ENCODE measurements around the gene SDC3.

Gene SDC3

DNA sequence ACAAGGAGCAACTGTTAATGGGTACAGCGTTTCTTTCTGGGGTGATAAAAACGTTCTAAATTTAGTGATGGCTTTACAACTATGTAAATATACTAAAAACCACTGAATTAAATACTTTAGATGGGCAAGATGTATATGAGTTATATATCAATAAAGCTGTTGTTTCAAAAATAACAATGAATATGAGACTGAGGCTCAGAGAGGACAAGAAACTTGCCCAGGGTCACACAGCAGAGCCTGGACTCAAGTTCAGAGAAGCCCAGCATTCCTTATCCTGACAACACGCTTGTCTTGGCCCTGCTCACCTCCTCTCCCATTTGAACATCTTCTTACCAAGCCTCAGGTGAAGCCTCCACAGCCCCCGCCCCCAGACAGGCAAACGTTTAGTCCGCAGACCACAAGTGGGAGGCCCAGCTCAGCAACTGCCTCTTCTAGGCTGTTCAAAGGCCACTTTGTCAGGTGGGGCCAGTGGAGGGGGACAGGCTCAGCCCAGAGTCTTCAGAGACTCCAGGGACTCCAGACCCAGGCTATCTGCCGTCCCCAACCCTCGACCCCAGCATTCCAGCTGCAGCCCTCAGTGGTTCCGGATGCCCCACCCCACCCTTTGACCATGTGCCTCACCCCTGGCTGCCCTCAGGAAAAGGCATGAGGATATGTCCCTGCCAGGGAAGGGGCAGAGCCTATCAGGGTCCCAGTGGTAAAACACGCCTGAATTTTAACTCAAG is 17.9 kb downstream of the SDC3 start:
- no peak for DNase-seq (ENCODE audit: low read depth in 4 of 4, low spot score in 1 of 4)

DNA sequence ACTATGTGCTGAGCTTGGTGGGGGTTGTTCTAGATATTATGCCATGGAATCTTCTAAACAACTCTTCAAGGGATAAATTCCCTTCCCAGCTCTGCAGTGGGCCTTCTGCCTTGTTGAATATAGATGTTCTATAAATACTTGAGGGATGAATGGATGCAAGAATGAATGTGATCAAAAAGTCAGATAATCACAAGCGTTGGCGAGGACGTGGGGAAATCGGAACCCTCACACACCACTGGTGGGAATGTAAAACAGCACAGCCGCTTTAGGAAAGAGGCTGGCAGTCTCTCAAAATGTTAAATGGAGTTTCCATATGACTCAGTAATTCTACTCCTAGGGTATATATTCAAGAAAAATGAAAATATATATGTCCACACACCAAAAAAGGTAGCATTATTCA is 19.0 kb downstream of the SDC3 start:
- DNase-seq (ENCODE audit: low read depth in 4 of 4, low spot score in 1 of 4), result no peak

DNA sequence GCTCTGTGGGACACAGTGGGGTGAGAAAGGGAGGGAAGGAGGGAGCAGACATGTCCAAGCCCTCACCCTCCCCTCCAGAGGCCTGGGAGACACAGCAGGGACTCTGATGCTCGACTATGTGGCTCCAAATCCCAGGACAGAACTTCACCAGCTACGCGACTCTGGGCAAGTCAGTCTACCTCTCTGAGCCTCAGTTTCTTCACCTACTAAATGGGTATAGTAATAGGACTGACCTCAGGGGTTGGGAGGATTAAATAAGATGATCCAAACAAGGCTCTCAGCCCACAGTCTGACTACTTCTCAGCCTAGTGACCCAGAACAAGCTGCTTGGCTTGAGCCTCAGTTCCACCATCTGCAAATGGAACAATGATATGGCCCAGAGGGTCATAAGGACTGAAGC is 19.6 kb downstream of the SDC3 start:
- no peak for DNase-seq (ENCODE audit: low read depth in 4 of 4, low spot score in 1 of 4)

DNA sequence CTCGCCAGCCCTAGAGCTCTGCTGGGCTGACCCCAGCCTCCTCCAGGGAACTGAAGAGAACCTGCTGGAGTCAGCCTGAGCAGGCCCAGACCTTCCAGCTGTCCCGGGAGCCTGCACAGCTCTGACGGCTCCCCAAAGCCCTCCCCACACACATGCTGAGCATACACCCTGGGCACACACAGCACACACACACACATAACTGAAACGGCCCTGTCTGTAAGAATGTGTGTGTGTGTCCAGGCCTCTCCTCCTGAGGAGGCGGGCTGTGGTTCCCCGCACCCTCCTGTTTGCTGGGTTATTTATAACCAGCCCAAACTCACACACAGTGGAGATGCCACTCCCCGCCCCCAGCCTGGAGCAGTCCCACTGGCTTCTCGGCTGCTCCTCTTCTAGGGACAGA is 20.2 kb downstream of the SDC3 start:
- no peak for DNase-seq (ENCODE audit: low read depth in 4 of 4, low spot score in 1 of 4)

DNA sequence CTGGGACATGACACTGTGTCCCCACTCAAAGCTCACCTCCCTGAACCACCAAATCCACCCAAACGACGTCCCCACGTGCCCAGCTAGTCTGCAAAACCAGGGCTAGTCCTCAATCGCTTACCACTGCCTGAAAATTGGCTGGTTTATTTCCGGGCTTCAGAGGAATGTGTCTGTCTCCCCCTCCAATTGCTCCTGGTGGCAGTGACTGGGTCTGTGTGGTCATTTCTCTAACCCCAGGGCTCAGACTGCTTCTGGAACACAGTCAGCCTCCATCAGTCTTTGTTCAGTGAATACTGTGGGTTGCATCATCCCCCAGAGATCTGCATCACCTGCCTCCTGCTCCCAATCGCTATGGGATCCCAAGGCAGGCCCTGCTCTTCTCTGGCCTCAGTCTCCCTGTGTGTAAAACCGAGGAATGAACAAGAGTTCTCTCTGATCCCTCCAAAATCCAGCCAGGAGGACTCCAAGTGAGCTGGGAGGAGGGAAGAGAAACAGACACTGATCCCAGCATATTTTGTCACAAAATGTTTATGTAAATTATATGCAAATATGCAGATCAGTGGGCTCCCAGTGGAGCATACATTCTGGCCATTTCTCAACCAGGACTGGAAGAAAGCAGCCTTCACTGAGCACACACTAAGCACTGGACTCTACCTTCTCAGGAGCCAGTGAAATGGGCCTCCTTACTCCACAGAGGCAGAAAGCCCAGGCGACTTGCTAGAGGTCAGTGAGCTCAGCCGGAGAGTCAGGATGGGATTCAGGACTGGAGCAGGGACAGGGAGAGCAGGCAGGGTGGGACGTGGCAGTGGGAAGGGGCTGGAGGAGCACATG is 20.9 kb downstream of the SDC3 start:
- no peak for DNase-seq (ENCODE audit: low read depth in 4 of 4, low spot score in 1 of 4)

DNA sequence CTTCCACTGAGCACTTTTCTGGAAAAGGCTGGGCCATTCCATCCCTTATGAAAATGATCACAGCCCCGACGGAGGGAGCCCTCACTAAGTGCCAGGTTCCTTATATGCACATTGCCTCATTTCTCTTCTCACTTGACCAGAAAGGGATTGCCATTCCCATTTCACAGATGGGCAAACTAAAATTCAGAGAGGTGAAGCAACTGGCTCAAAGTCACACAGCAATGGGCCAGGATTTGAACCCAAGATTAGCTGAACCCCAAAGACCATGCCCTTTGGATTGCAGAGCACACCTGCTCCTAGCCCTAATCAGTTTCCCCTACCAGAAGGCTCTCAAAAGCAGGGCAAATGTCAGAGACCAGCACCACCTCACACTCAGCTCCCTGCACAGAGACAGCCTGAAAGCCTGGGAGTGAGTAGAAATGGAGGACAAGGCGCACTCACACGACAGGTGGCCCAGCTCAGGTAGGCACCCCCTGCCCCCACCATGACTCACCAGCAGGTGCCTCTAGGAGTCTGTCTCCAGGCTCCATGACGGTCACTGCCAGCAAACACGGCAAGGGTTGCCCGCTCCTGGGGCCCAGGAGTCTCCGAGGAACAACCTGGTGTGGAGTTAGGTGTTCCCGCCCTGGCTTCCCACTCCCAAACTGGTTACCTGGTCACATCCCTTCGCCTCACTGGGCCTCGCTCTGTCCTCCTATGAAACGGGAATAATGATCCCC is 21.7 kb downstream of the SDC3 start:
- no peak for DNase-seq (ENCODE audit: low read depth in 4 of 4, low spot score in 1 of 4)

DNA sequence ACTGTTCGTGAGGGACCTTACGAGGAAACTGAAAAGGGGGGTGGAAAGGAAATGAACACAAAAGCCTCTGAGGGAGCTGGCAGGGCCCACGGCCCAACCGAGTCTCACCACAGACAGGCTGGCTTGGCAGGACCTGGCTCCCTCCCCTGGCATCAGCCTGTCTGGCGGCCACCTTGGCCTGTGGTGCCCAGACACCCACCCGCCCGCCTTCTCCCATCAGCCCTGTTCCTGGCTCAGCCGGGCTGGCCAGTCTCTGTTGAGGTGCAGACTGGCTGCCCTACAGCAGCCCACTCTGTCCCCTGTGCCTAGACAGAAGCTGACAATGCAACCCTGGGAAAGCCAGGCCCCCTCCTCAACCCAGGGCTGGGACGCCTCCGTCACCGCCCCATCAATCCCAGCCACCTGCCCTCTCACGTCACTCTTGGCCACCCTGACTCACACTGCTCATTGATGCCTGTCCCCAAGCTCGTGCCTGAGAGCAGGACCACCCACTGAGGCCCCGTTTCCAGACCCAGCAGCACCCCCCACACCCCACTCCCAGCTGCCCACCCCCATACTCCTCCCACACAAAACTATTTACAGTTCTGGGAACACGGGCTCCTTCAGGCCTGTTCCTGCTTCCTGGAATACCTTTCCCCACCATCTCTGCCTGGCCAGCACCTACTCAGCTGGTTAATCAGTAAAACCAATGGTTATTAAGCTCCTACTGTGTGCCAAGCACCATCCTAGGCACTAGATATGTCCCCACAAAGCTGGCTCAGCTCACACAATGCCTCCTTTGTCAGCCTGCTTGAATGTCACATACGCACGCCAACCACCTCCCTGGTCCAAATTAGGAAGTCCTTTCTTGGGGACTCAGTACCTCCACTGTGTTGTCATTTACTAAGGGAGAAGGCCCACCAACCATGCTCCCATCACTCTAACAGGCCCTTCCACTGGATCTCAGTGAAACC is 22.7 kb downstream of the SDC3 start:
- no peak for DNase-seq (ENCODE audit: low read depth in 4 of 4, low spot score in 1 of 4)

DNA sequence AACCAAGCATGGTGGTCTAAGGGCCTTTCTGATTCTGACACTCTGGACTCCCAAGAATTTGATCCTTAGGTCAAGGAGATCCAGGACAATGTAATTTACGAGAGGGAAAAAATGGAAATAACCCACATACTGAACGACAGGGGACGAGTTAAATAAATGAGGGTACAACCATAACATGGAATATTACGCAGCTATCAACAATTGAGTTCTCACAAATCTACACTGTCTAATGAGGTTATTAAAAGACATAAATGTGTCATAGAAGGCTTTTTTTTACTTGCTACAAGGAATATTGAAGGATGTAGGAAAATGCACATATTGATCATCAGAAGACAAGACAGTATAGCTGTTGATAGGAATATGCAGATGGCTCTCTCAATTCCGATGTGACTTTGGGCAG is 23.8 kb downstream of the SDC3 start:
- no peak for DNase-seq (ENCODE audit: low read depth in 4 of 4, low spot score in 1 of 4)

DNA sequence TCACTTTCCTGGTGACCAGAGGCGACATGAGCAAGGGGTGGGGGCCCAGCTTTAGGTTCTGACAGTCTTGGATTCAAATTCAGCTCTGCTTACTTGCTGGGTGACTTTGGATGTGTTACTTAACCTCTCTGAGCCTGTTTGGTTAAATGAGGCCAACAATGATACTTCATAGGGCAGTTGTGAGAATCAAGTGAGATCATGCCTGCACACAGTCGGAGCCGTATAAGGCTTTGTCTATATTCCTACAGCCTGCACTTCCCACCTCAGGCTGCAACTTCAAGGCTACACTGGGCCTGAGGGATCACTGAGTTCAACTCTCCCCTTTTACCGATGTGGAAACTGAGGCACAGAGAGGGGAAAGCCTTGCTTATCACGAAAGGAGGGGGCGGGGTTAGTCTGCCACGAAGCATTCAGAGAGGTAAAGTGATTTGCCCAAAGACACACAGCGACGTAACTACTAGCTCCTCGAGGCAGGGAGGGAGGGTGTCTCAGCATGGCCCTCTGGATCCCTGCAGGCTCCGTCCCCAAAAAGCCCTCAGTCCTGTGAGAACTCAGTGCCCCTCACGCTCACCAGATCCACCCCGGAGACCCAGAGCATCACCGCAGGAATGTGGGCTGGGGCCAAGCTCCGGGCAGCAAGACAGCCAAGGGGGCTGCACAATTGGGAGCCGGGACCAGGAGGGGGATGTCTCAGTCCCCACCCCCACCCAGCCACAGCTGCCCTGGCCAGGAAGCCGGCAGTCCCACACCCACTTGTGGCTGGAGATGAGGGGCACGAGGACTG is 25.0 kb downstream of the SDC3 start:
- no peak for DNase-seq (ENCODE audit: low read depth in 4 of 4, low spot score in 1 of 4)

DNA sequence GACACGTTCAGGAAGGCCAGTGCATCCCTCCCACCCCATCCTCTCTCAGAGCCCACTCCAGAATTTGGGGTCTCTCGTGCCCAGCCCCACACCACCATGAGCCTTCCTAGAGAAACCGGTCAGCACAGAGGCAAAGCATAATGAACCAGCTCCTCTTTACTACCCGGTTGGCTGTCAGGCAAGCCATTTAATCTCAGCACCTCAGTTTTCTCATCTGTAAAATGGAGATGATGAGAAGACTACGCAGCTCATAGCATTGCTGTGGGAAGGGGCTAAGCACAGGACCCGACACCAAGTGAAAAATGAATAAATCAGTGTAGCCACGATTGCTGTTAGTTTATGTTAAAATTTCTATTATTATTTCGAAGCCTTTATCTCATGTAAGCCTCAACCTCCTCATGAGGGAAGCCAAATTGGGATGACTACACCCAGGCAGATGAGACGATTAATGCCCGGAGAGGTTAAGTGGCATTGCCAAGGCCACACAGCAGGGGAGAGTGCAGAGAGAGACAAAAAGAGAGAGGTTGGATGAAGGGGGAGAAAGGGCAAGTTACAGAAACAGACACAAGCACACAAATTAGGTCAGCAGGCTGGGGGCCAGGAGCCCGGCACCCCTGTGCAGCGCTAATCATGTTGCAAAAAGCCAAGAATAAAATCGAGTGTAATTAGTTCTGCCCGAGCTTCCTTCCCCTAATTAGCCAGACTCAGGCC is 25.7 kb downstream of the SDC3 start:
- DNase-seq (ENCODE audit: low read depth in 4 of 4, low spot score in 1 of 4), result no peak

DNA sequence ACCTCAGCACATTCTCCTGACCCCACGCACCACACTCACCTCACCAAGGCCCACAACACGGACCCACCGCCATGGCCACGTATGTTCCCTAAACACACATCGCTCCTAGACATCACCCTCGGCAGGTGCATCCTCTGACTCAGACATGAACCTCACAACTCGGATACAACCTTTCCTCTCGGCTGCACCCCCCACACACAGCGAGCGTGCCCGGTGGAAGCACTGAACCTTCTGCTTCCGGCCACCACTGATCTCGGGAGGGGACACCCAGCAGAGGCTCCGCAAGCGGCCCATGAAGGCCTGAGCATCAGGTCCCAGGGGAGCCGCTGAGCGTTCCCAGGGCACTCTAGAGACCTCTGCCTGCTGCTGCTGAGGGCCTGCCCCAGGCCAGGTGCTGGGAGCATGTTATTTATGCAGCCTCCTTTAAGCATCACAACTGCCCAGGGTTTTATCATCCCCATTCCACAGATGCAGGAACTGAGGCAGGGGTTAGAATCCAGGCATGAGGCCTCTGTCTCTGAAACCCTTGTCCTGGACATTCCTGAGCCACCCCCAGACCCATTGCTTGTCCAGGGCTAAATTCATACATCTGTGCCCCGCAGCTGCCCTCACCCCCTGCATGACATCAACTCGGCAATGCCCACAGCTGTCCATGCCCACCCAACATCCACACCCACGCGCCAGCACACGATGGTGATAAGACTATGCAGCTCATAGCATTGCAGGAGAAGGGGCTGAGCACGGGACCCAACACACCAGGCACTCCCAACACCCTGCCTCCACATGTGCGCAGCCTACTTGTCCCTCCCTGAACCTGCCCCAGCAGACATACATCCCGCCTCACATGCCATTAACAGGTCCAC is 27.0 kb downstream of the SDC3 start:
- no peak for DNase-seq (ENCODE audit: low read depth in 4 of 4, low spot score in 1 of 4)

DNA sequence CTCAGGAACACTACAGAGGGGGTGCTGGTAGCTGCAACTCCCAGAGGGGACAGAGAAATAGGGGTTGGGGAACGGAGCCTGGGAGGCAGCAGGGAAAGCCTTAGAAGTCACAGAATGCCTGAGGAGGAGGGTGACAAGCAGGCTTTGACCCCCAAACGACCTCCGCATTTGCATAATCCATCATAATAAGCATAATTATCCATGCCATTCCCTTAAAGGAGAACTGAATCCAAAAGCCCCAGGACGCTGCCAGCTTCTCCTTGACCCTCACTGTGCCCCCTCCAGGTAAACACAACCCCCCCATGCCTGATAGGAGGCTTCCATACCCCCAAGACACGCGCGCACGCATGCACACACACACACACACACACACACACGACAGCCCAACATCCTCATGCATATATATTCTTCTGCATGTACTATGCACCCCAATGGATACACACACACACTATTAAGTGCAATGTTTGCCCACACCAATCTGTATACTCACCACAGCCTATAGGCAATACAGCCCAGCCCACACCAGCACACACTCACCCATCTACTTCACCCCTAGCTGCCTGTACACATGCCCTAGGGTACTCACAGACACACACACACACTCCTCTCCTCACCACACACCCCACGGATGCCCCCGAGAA is 27.8 kb downstream of the SDC3 start:
- DNase-seq (ENCODE audit: low read depth in 4 of 4, low spot score in 1 of 4), result no peak

DNA sequence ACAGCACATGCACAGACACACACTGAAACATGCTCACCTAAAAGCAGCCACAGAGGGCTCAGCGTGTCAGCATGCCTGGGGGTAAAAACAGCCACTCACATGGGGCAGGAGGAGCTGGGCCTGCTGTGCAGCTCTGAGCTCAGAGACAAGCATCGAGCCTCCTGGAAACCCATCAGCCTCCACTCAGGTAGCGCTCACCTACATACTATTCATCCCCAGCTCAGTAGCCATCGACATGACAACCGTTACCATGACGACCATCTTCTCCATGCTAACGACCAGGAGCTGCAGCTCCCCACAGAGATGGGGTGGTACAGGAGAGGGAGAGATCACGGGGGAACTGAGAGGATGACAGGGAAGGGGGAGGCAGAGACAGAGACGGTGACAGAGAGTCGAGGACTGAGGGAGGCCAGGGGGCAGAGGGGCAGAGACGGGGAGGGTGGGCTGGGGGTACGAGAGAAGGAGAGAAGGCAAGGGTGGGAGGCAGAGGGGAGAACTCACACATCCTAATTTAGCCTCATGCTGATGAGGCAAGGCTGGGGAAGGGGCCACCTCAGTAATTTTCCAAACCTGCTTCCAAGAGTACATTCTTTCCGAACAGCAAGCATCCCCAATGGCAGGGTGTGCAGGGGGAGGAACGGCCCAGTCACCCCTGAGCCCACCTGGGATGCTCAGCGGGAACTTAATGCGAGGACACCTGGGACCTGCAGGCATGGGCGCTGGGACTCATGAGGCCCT is 28.4 kb downstream of the SDC3 start:
- no peak for DNase-seq (ENCODE audit: low read depth in 4 of 4, low spot score in 1 of 4)

DNA sequence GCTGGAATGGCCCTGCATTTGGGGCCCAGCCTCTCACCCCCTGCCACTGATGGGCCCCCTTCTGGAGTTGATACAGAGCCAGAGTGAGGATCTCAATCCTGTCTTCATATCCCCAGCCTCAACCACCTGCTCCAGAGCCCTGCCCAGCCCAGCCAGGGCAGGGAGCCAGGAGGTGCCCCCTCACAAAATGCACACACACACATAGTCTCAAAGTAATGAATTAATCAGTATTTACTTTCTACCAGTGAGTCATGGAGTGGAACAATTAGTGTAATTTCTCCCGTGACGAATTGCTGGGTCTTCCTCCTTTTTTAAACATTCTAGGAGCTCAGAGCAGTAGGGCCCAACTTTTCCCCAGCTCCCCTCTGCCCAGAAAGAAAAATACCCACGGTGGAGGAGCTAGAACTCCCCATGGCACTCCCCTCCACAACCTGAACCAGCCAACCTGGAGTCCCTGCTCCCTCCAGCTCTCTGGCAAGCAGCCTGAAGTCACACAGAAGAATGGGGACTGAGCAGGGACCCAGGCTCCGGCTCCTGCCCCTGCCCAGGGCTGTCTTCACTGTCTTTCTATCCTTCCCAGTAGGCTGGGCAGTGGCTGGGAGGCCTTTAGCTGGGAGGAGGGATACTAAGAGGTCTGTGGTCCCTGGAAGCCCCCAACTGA is 29.3 kb downstream of the SDC3 start:
- no peak for DNase-seq (ENCODE audit: low read depth in 4 of 4, low spot score in 1 of 4)

DNA sequence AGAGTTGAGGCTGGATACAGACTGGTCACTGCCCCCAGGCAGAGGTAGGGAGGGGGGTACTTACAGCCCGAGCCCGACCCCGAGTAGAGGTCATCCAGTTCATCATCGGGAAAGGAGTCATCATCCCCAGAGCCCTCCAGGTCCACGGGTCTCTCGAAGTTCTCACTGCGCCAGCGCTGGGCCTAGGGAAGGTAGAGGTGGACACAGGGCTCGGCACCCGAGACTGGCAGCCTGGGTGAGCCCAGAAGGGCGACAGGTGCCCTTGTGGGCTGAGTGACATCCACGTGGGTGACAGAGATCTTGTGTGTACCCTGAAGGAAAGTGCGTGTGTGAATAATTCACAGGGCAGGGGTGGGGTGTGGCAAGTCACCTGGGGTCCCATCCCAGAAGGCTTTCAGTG is 30.0 kb downstream of the SDC3 start:
- no peak for DNase-seq (ENCODE audit: low read depth in 4 of 4, low spot score in 1 of 4)

DNA sequence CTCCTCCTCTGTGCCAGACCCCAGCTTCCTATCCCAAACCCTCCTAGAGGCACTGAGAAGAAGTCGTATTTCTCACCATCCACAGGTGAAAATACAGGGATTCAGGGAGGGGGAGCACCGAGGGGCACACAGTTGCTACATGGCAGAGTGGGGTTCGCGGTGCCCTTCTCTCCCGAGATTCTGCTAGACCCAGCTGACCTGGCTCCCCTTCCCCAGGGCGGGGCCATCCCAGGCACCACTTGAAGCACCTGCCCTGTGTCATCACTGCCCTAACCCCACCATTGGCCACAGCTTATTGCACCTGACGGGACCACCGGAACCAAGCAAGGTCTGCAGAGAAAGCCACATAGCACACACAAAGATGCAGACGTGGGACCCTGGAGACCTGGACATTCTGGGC is 30.5 kb downstream of the SDC3 start:
- no peak for DNase-seq (ENCODE audit: low read depth in 4 of 4, low spot score in 1 of 4)
